Activated CD4-positive, alpha-beta T cell treated with anti-CD3 and anti-CD28 coated beads for 36 hours (primary cell): ENCODE results near the gene RASA4. TPM values are rescaled to one million over a fixed set of nuclear protein-coding genes. Genes with fewer than 3 reads are reported as not detected.
A peak's percentile ranks its signal among the peaks of the same experiment; 100 is the strongest.
"Not testable (repeated sequence)": the region's sequence is repeated elsewhere in the genome, so short reads cannot be mapped to it uniquely, and the experiment has no call there.

Experiments
- ATAC-seq: fragments of 200-7000 bp; cut with Tn5 transposase; one replicate; pipeline ENCODE4 v1.10.0; 2021; ENCODE audit warnings: mild to moderate bottlenecking, moderate library complexity
- CTCF ChIA-PET: fragments of 350-600 bp; sonication (Branson Sonifier 250); formaldehyde crosslinking; loops from one replicate; lab custom pipeline; 2021; ENCODE audit warnings: antibody characterized with exemption; lab: Charles Lee
- POLR2A ChIA-PET: fragments of 350-600 bp; sonication (Branson Sonifier 250); formaldehyde crosslinking; loops from one replicate; lab custom pipeline; 2021; ENCODE audit warnings: antibody characterized with exemption, inconsistent platforms; lab: Charles Lee
- DNase-seq: peaks from one replicate; pipeline ENCODE4 v3.0.0-alpha.2; 2020
- H3K27ac Mint-ChIP-seq: one replicate; pipeline ENCODE4 v1.8.0; 2021; ENCODE audit warnings: mixed read lengths
- H3K27me3 Mint-ChIP-seq: one replicate; pipeline ENCODE4 v1.8.0; 2021; ENCODE audit warnings: mixed read lengths
- H3K36me3 Mint-ChIP-seq: one replicate; pipeline ENCODE4 v1.8.0; 2021; ENCODE audit warnings: low read depth, mixed read lengths
- H3K4me1 Mint-ChIP-seq: one replicate; pipeline ENCODE4 v1.8.0; 2021; ENCODE audit warnings: mixed read lengths
- H3K4me3 Mint-ChIP-seq: one replicate; pipeline ENCODE4 v1.8.0; 2021; ENCODE audit warnings: mild to moderate bottlenecking, moderate library complexity, mixed read lengths
- H3K9me3 Mint-ChIP-seq: one replicate; pipeline ENCODE4 v1.8.0; 2021; ENCODE audit warnings: low read depth, mixed read lengths
- intact Hi-C, 2 experiments: fragments of 100-400 bp; cut with DNase I in 1 of 2; cut with micrococcal nuclease in 1 of 2; formaldehyde crosslinking; loops; one replicate each; pipeline versions ENCODE4 v1.14.2 to v1.15.1; 2022 to 2024; cut with DNase I, micrococcal nuclease
- total RNA-seq, 2 experiments: library from RNA; stranded (reverse); gene quantifications; one replicate each; pipeline ENCODE4 v1.2.3, GENCODE V29; 2021

RASA4 gene
- total RNA-seq, 2 experiments from 2014 or later: 32.2 to 33.7 TPM

- CTCF ChIA-PET, POLR2A ChIA-PET, H3K36me3 Mint-ChIP-seq, H3K27ac Mint-ChIP-seq, H3K4me3 Mint-ChIP-seq, H3K4me1 Mint-ChIP-seq, H3K9me3 Mint-ChIP-seq, intact Hi-C loops, DNase-seq, H3K27me3 Mint-ChIP-seq, ATAC-seq: not testable (repeated sequence)
Measured at GRCh38 chr7:102618122-102618521, 1.6 kb upstream of the RASA4 start.

- H3K36me3 Mint-ChIP-seq, intact Hi-C loops, H3K27ac Mint-ChIP-seq, H3K9me3 Mint-ChIP-seq, H3K4me1 Mint-ChIP-seq, H3K4me3 Mint-ChIP-seq, H3K27me3 Mint-ChIP-seq, POLR2A ChIA-PET, CTCF ChIA-PET, DNase-seq: not testable (repeated sequence)
- peak; percentile 33 for ATAC-seq
Measured at GRCh38 chr7:102615930-102616329, 626 bp downstream of the RASA4 start.

- ATAC-seq, H3K9me3 Mint-ChIP-seq, H3K27ac Mint-ChIP-seq, H3K4me3 Mint-ChIP-seq, CTCF ChIA-PET, intact Hi-C loops, H3K36me3 Mint-ChIP-seq, POLR2A ChIA-PET, H3K27me3 Mint-ChIP-seq, H3K4me1 Mint-ChIP-seq, DNase-seq: not testable (repeated sequence)
Measured at GRCh38 chr7:102614873-102615272, 1.7 kb downstream of the RASA4 start.

GRCh38 chr7:102614346-102614697 lies 2.2 kb downstream of the RASA4 start:
- not testable (repeated sequence) for DNase-seq, ATAC-seq

GRCh38 chr7:102613575-102614345 lies 2.8 kb downstream of the RASA4 start:
- H3K36me3 Mint-ChIP-seq, H3K27ac Mint-ChIP-seq, H3K9me3 Mint-ChIP-seq, POLR2A ChIA-PET, H3K27me3 Mint-ChIP-seq, H3K4me3 Mint-ChIP-seq, CTCF ChIA-PET, H3K4me1 Mint-ChIP-seq, intact Hi-C loops: not testable (repeated sequence)
- DNase-seq (peak; percentile 28), ATAC-seq (peak; percentile 6)

More at GRCh38 chr7:102614346-102614697, 2.2 kb downstream of the RASA4 start:
- H3K27me3 Mint-ChIP-seq, H3K4me1 Mint-ChIP-seq, H3K4me3 Mint-ChIP-seq, H3K36me3 Mint-ChIP-seq, intact Hi-C loops, CTCF ChIA-PET, H3K27ac Mint-ChIP-seq, H3K9me3 Mint-ChIP-seq, POLR2A ChIA-PET: not testable (repeated sequence)

- POLR2A ChIA-PET, ATAC-seq, H3K4me3 Mint-ChIP-seq, H3K27me3 Mint-ChIP-seq, H3K4me1 Mint-ChIP-seq, H3K9me3 Mint-ChIP-seq, H3K27ac Mint-ChIP-seq, CTCF ChIA-PET, H3K36me3 Mint-ChIP-seq, intact Hi-C loops: not testable (repeated sequence)
- peak; percentile 12 for DNase-seq
Measured at GRCh38 chr7:102611675-102612325, 4.8 kb downstream of the RASA4 start.

- H3K4me1 Mint-ChIP-seq, H3K4me3 Mint-ChIP-seq, H3K27me3 Mint-ChIP-seq, intact Hi-C loops, CTCF ChIA-PET, H3K27ac Mint-ChIP-seq, POLR2A ChIA-PET, H3K9me3 Mint-ChIP-seq, H3K36me3 Mint-ChIP-seq, DNase-seq: not testable (repeated sequence)
- peak; percentile 78 for ATAC-seq
Measured at GRCh38 chr7:102611013-102611674, 5.4 kb downstream of the RASA4 start.

GRCh38 chr7:102610441-102610840 lies 6.1 kb downstream of the RASA4 start:
- ATAC-seq, DNase-seq, H3K27me3 Mint-ChIP-seq, H3K9me3 Mint-ChIP-seq, intact Hi-C loops, H3K4me1 Mint-ChIP-seq, POLR2A ChIA-PET, H3K4me3 Mint-ChIP-seq, H3K27ac Mint-ChIP-seq, H3K36me3 Mint-ChIP-seq, CTCF ChIA-PET: not testable (repeated sequence)

- H3K4me1 Mint-ChIP-seq, intact Hi-C loops, DNase-seq, CTCF ChIA-PET, H3K27ac Mint-ChIP-seq, H3K4me3 Mint-ChIP-seq, H3K27me3 Mint-ChIP-seq, H3K9me3 Mint-ChIP-seq, H3K36me3 Mint-ChIP-seq, ATAC-seq, POLR2A ChIA-PET: not testable (repeated sequence)
Measured at GRCh38 chr7:102609734-102610133, 6.8 kb downstream of the RASA4 start.

GRCh38 chr7:102606848-102607247 lies 9.7 kb downstream of the RASA4 start:
- H3K27ac Mint-ChIP-seq, POLR2A ChIA-PET, H3K36me3 Mint-ChIP-seq, ATAC-seq, H3K9me3 Mint-ChIP-seq, CTCF ChIA-PET, H3K4me3 Mint-ChIP-seq, DNase-seq, H3K27me3 Mint-ChIP-seq, intact Hi-C loops, H3K4me1 Mint-ChIP-seq: not testable (repeated sequence)

GRCh38 chr7:102604431-102605145 lies 12.0 kb downstream of the RASA4 start:
- H3K36me3 Mint-ChIP-seq, CTCF ChIA-PET, H3K27ac Mint-ChIP-seq, H3K9me3 Mint-ChIP-seq, H3K27me3 Mint-ChIP-seq, H3K4me1 Mint-ChIP-seq, intact Hi-C loops, DNase-seq, POLR2A ChIA-PET, H3K4me3 Mint-ChIP-seq: not testable (repeated sequence)
- ATAC-seq: peak; percentile 20
